Spleen (tissue), 11 donors: ENCODE measurements around the gene PIGU. TPM values are rescaled to one million over a fixed set of nuclear protein-coding genes. Genes with fewer than 3 reads are reported as not detected.

Experiments used
- DNase-seq: peaks from one replicate; pipeline ENCODE4 v3.0.0-alpha.2; 2020
- H3K27ac ChIP-seq, 8 donors: fragments of 200-600 bp; sonication (generic) in 7 of 8; 1 replicate in 4 of 8; 2 replicates in 4 of 8; pipeline versions ENCODE4 v1.5.0 to v1.8.0; 2016 to 2021; ENCODE audit warnings: inconsistent platforms in 4 of 8, mild to moderate bottlenecking in 4 of 8, moderate library complexity in 1 of 8
- H3K27me3 ChIP-seq, 7 donors: fragments of 200-600 bp; sonication (generic) in 6 of 7; replicated peaks in 1 of 7; 1 replicate in 4 of 7; 2 replicates in 3 of 7; pipeline versions ENCODE4 v1.5.0 to v1.8.0; 2016 to 2021; ENCODE audit warnings: inconsistent platforms in 3 of 7, mild to moderate bottlenecking in 1 of 7
- H3K36me3 ChIP-seq, 6 donors: fragments of 200-600 bp; sonication (generic) in 5 of 6; 1 replicate in 4 of 6; 2 replicates in 2 of 6; pipeline versions ENCODE4 v1.5.0 to v1.8.0; 2016 to 2021; ENCODE audit warnings: inconsistent platforms in 2 of 6
- H3K4me1 ChIP-seq, 6 donors: fragments of 200-600 bp; sonication (generic) in 5 of 6; 1 replicate in 3 of 6; 2 replicates in 3 of 6; pipeline versions ENCODE4 v1.5.0 to v1.8.0; 2016 to 2021; ENCODE audit warnings: inconsistent platforms in 3 of 6
- H3K4me3 ChIP-seq, 8 donors: fragments of 200-600 bp; sonication (generic) in 7 of 8; 1 replicate in 4 of 8; 2 replicates in 4 of 8; pipeline versions ENCODE4 v1.5.0 to v1.8.0; 2016 to 2021; ENCODE audit warnings: inconsistent platforms in 4 of 8, mild to moderate bottlenecking in 4 of 8, moderate library complexity in 2 of 8
- H3K9me3 ChIP-seq, 8 donors: fragments of 200-600 bp; sonication (generic) in 7 of 8; 1 replicate in 4 of 8; 2 replicates in 4 of 8; pipeline versions ENCODE4 v1.5.0 to v1.8.0; 2016 to 2021; ENCODE audit warnings: inconsistent platforms in 4 of 8
- CTCF ChIP-seq, 11 experiments: fragments of 200-600 bp in 7 of 11; fragments of 450-650 bp in 4 of 11; sonication (generic) in 4 of 11; IDR thresholded peaks in 8 of 11; conservative IDR thresholded peaks in 3 of 11; 1 replicate in 7 of 11; 2 replicates in 4 of 11; pipeline versions ENCODE4 v1.4.0 to v1.8.0; 2016 to 2021; ENCODE audit warnings: antibody characterized with exemption in 11 of 11, inconsistent platforms in 4 of 11, mild to moderate bottlenecking in 1 of 11
- POLR2A ChIP-seq, 3 donors: fragments of 450-650 bp; IDR thresholded peaks; one replicate each; pipeline ENCODE4 v1.5.1; 2017; ENCODE audit warnings: antibody characterized with exemption in 3 of 3, mild to moderate bottlenecking in 1 of 3
- POLR2AphosphoS5 ChIP-seq, 3 donors: sonication (generic); formaldehyde crosslinking; IDR thresholded peaks; one replicate each; pipeline ENCODE4 v1.5.1; 2017; ENCODE audit warnings: antibody characterized with exemption in 3 of 3
- WGBS, 5 donors: extraction: QIAGEN DNeasy Blood & Tissue Kit in 3 of 5; methylation state at CpG; one replicate each; pipeline versions ENCODE4 v1.1.5 to v1.1.7; 2013 to 2018; 5-methylcytosine and 5-hydroxymethylcytosine counted together
- intact Hi-C: fragments of 100-400 bp; cut with DNase I; formaldehyde crosslinking; loops from one replicate; pipeline ENCODE4 v1.15.0; 2023; ENCODE audit warnings: low total_unique reads
- polyA plus RNA-seq, 3 donors: library from polyadenylated mRNA; stranded (reverse); fragments of 200-250 nt; gene quantifications; one replicate each; pipeline ENCODE4 v1.2.1, GENCODE V29; 2013
- total RNA-seq, 7 donors: library from RNA; depleted of rRNA in 3 of 7; stranded (reverse); fragments of >200 nt in 3 of 7; fragmentation: NEBNext Ultra II Directional in 4 of 7; extraction: Animal tissue kit (Norgen Biotek cat#: 25700) in 4 of 7; gene quantifications; one replicate each; pipeline versions ENCODE4 v1.1.0 to v1.2.1, GENCODE V29; 2016 to 2021
- donor health status: healthy with polysubstance abuse.
- donor health status: DM: no; HTN: no; CAD: no; lungs with moderate emphysema.
- donor health status: DM: no; HTN: no; CAD: no.
- donor health status: Bipolar disorder and iron deficiency.
- donor health status: healthy.
- donor health status: DM: no; HTN: no; CAD: no.
- donor health status: DM: yes; HTN: yes; CAD: no.

The PIGU gene
- total and polyA plus RNA-seq, 10 donors, result 10.0 to 20.4 (median 14.5) TPM

GRCh38 chr20:34713194-34713943 is 36.5 kb upstream of the PIGU start:
- WGBS, 5 donors, result 79 to 94% (median 87%) methylated on average over 1 of the region's 1 CpG
- no peak for DNase-seq
- Histone ChIP-seq H3K27me3 (no peaks in the 10 kb centered on the region), H3K36me3 (peaks cover 0 to 77% (median 18%) of the 10 kb centered on the region in 6 donors), H3K4me1 (peaks cover 0 to 35% (median 15%) of the 10 kb centered on the region in 6 donors), H3K9me3 (no peaks in the 10 kb centered on the region), H3K27ac (no peak overlapping the region), H3K4me3 (no peak overlapping the region)
- TF ChIP-seq POLR2AphosphoS5 (IDR thresholded peaks at IDR 0.05) (no peak), CTCF (IDR thresholded peaks at IDR 0.05 in 8 of 11, conservative IDR thresholded peaks at IDR 0.05 in 3 of 11) (no peak), POLR2A (IDR thresholded peaks at IDR 0.05) (no peak)
- intact Hi-C loops, result no loop called here

GRCh38 chr20:34712525-34713192 is 35.8 kb upstream of the PIGU start:
- H3K9me3 ChIP-seq, result no peaks in the 10 kb centered on the region
- WGBS, 5 donors, result 83 to 91% (median 86%) methylated on average over 5 of the region's 5 CpGs
- H3K4me3 ChIP-seq, result no peak overlapping the region
- H3K27ac ChIP-seq, result no peak overlapping the region
- DNase-seq, result no peak
- TF ChIP-seq CTCF (IDR thresholded peaks at IDR 0.05 in 8 of 11, conservative IDR thresholded peaks at IDR 0.05 in 3 of 11) (no peak), POLR2A (IDR thresholded peaks at IDR 0.05) (no peak), POLR2AphosphoS5 (IDR thresholded peaks at IDR 0.05) (no peak)
- H3K4me1 ChIP-seq, result peaks cover 0 to 42% (median 21%) of the 10 kb centered on the region in 6 donors
- H3K36me3 ChIP-seq, result peaks cover 0 to 71% (median 18%) of the 10 kb centered on the region in 6 donors
- intact Hi-C loops, result no loop called here
- no peaks in the 10 kb centered on the region for H3K27me3 ChIP-seq

- intact Hi-C loops, result no loop called here
- Histone ChIP-seq H3K27ac (no peak overlapping the region), H3K4me1 (peaks cover 0 to 50% (median 24%) of the 10 kb centered on the region in 6 donors), H3K36me3 (peaks cover 0 to 64% (median 18%) of the 10 kb centered on the region in 6 donors), H3K27me3 (no peaks in the 10 kb centered on the region), H3K9me3 (no peaks in the 10 kb centered on the region), H3K4me3 (no peak overlapping the region)
- 92 to 98% (median 94%) methylated on average over 3 of the region's 3 CpGs for WGBS, 5 donors
- TF ChIP-seq POLR2AphosphoS5 (IDR thresholded peaks at IDR 0.05) (peak in 1 of 3 donors; percentile 25), CTCF (IDR thresholded peaks at IDR 0.05 in 8 of 11, conservative IDR thresholded peaks at IDR 0.05 in 3 of 11) (no peak)
- no peak for DNase-seq
These were observed 35.0 kb upstream of the PIGU start for GRCh38 chr20:34711813-34712430.
